ENCODE data around the gene MARK1. TPM values are rescaled to one million over a fixed set of nuclear protein-coding genes. Genes with fewer than 3 reads are reported as not detected.
A peak's percentile ranks its signal among the peaks of the same experiment; 100 is the strongest.

The MARK1 gene
- total RNA-seq, 6 experiments from 2014 or later: 0.06 to 0.53 (median 0.24) TPM

GRCh38 chr1:220696863-220697231, 168.9 kb downstream of the MARK1 start:
- DNase-seq (no peak), ATAC-seq (peak in 1 of 4 donors; percentile 43)
- no peak overlapping the region for H3K27ac ChIP-seq
- peaks cover 0 to 16% (median 4%) of the 10 kb centered on the region in 4 donors for H3K36me3 ChIP-seq
- intact Hi-C loops (cut with DNase I): no loop called here
- H3K9me3 ChIP-seq: no peaks in the 10 kb centered on the region
- no peaks in the 10 kb centered on the region for H3K27me3 ChIP-seq
- 73% methylated on average over 8 of the region's 9 CpGs for WGBS (ENCODE audit: insufficient coverage, low coverage, low lambda C conversion rate, missing lambda C conversion rate)
- H3K4me1 ChIP-seq: peaks cover 0 to 29% (median 8%) of the 10 kb centered on the region in 4 donors
- H3K4me3 ChIP-seq: no peak overlapping the region
- TF ChIP-seq POLR2A (IDR thresholded peaks at IDR 0.05) (no peak), CTCF (IDR thresholded peaks at IDR 0.05) (no peak)

GRCh38 chr1:220697326-220697725, 169.4 kb downstream of the MARK1 start:
- Histone ChIP-seq H3K4me3 (no peak overlapping the region), H3K9me3 (no peaks in the 10 kb centered on the region), H3K36me3 (peaks cover 0 to 16% (median 4%) of the 10 kb centered on the region in 4 donors), H3K27me3 (no peaks in the 10 kb centered on the region), H3K4me1 (peaks cover 0 to 27% (median 8%) of the 10 kb centered on the region in 4 donors), H3K27ac (no peak overlapping the region)
- ATAC-seq (no peak), DNase-seq (no peak)
- intact Hi-C loops (cut with DNase I): no loop called here
- WGBS (ENCODE audit: insufficient coverage, low coverage, low lambda C conversion rate, missing lambda C conversion rate): 90% methylated on average over 5 of the region's 6 CpGs
- no peak for TF ChIP-seq POLR2A (IDR thresholded peaks at IDR 0.05)
- TF ChIP-seq CTCF (IDR thresholded peaks at IDR 0.05): no peak

- 34% methylated on average over 5 of the region's 5 CpGs for WGBS (ENCODE audit: insufficient coverage, low coverage, low lambda C conversion rate, missing lambda C conversion rate)
- intact Hi-C loops (cut with DNase I): no loop called here
- Histone ChIP-seq H3K36me3 (peaks cover 0 to 16% (median 4%) of the 10 kb centered on the region in 4 donors), H3K9me3 (no peaks in the 10 kb centered on the region), H3K27me3 (no peaks in the 10 kb centered on the region), H3K4me3 (no peak overlapping the region), H3K4me1 (peaks cover 0 to 27% (median 8%) of the 10 kb centered on the region in 4 donors), H3K27ac (peak overlapping the region in 2 of 3 donors; percentile 56 to 69)
- TF ChIP-seq POLR2A (IDR thresholded peaks at IDR 0.05): no peak
- no peak for TF ChIP-seq CTCF (IDR thresholded peaks at IDR 0.05)
- ATAC-seq (peak; percentile 73 to 89 (median 78)), DNase-seq (no peak)
These were observed 170.7 kb downstream of the MARK1 start for GRCh38 chr1:220698607-220699016.

- peaks cover 0 to 16% (median 4%) of the 10 kb centered on the region in 4 donors for H3K36me3 ChIP-seq
- no peaks in the 10 kb centered on the region for H3K27me3 ChIP-seq
- peak overlapping the region in 2 of 3 donors; percentile 16 to 69 for H3K27ac ChIP-seq
- ATAC-seq (peak in 2 of 4 donors; percentile 5 to 53), DNase-seq (no peak)
- no peaks in the 10 kb centered on the region for H3K9me3 ChIP-seq
- TF ChIP-seq POLR2A (IDR thresholded peaks at IDR 0.05) (no peak), CTCF (IDR thresholded peaks at IDR 0.05) (no peak)
- H3K4me1 ChIP-seq: peaks cover 0 to 27% (median 8%) of the 10 kb centered on the region in 4 donors
- H3K4me3 ChIP-seq: no peak overlapping the region
- intact Hi-C loops (cut with DNase I): no loop called here
- WGBS (ENCODE audit: insufficient coverage, low coverage, low lambda C conversion rate, missing lambda C conversion rate): 20% methylated on average over 2 of the region's 3 CpGs
These were observed 171.1 kb downstream of the MARK1 start for GRCh38 chr1:220699044-220699443.

All from right lobe of liver (tissue), 6 donors.